PFSK-1 (cell line): ENCODE results near the gene GFOD2. TPM values are rescaled to one million over a fixed set of nuclear protein-coding genes. Genes with fewer than 3 reads are reported as not detected.

ENCODE experiments used
- FOXP2 ChIP-seq: optimal IDR thresholded peaks from 2 replicates; pipeline ENCODE3; 2011; ENCODE audit warnings: borderline replicate concordance, control low read depth, inconsistent platforms; ENCODE audit not compliant: insufficient read depth; ENCODE audit errors: extremely low read length, extremely low read depth
- POLR2AphosphoS5 ChIP-seq: IDR thresholded peaks from 2 replicates; pipeline ENCODE4 v1.6.1; 2012; ENCODE audit warnings: low read depth, mild to moderate bottlenecking, control low read depth, low read length, moderate library complexity
- REST ChIP-seq, 2 experiments: IDR thresholded peaks; 2 replicates each; pipeline versions ENCODE4 v1.6.1 to v1.8.0; 2011 to 2012; ENCODE audit warnings: low read depth in 2 of 2, low read length in 2 of 2, control low read depth in 1 of 2, inconsistent platforms in 1 of 2, mild to moderate bottlenecking in 1 of 2, moderate library complexity in 1 of 2; ENCODE audit not compliant: insufficient read depth in 1 of 2
- SIN3A ChIP-seq: IDR thresholded peaks from 2 replicates; pipeline ENCODE4 v1.6.1; 2012; ENCODE audit warnings: mild to moderate bottlenecking, low read length, moderate library complexity, borderline replicate concordance; ENCODE audit not compliant: insufficient read depth
- TAF1 ChIP-seq: IDR thresholded peaks from 2 replicates; pipeline ENCODE4 v1.6.1; 2012; ENCODE audit warnings: low read length, control low read depth, borderline replicate concordance; ENCODE audit not compliant: insufficient read depth
- polyA plus RNA-seq: library from polyadenylated mRNA; unstranded; fragments of >200 nt; gene quantifications from one replicate; pipeline ENCODE4 v1.2.1, GENCODE V29; 2012; ENCODE audit warnings: low read depth, missing spikeins; ENCODE audit not compliant: insufficient read length

GFOD2 gene
- polyA plus RNA-seq, result 13.6 TPM

- TF ChIP-seq REST (IDR thresholded peaks at IDR 0.05; ENCODE audit: insufficient read depth in 1 of 2, low read depth in 2 of 2, low read length in 2 of 2), result no peak
- no peak for TF ChIP-seq FOXP2
- peak; percentile 92 for TF ChIP-seq POLR2AphosphoS5
- no peak for TF ChIP-seq SIN3A
- peak; percentile 94 for TF ChIP-seq TAF1
These were observed at the start of gene GFOD2 for GRCh38 chr16:67719048-67719777. Gene GFOD2 (minus strand): TSS chr16:67719316. CDS start chr16:67685715, 33,601 bp downstream.

GRCh38 chr16:67767953-67768352 lies 48.8 kb upstream of the GFOD2 start:
- TF ChIP-seq SIN3A (no peak), TAF1 (no peak)

- TF ChIP-seq SIN3A (no peak), TAF1 (no peak), FOXP2 (no peak), REST (IDR thresholded peaks at IDR 0.05; ENCODE audit: insufficient read depth in 1 of 2, low read depth in 2 of 2, low read length in 2 of 2) (no peak), POLR2AphosphoS5 (no peak)
These were observed 47.2 kb upstream of the GFOD2 start for GRCh38 chr16:67766291-67766690.

GRCh38 chr16:67764158-67764667 lies 45.1 kb upstream of the GFOD2 start:
- no peak for TF ChIP-seq REST (IDR thresholded peaks at IDR 0.05; ENCODE audit: insufficient read depth in 1 of 2, low read depth in 2 of 2, low read length in 2 of 2)
- TF ChIP-seq TAF1, result no peak
- TF ChIP-seq FOXP2, result no peak
- no peak for TF ChIP-seq POLR2AphosphoS5
- no peak for TF ChIP-seq SIN3A

- TF ChIP-seq SIN3A (no peak), TAF1 (no peak), REST (IDR thresholded peaks at IDR 0.05; ENCODE audit: insufficient read depth in 1 of 2, low read depth in 2 of 2, low read length in 2 of 2) (no peak), POLR2AphosphoS5 (no peak), FOXP2 (no peak)
These were observed 44.0 kb upstream of the GFOD2 start for GRCh38 chr16:67763066-67763465.
